GM12891 (cell line): ENCODE results near the gene SLC22A12.

Experiments used
- DNase-seq: peaks from one replicate; pipeline ENCODE4 v3.0.0; 2011; ENCODE audit warnings: low spot score; ENCODE audit not compliant: insufficient read length
- FAIRE-seq: peaks from 2 replicates; lab custom pipeline; 2011; peaks lifted over from hg19 to GRCh38; lab: Jason Lieb, UNC
- PAX5 ChIP-seq: IDR thresholded peaks from 2 replicates; pipeline ENCODE4 v1.6.1; 2011; ENCODE audit warnings: low read length, moderate library complexity, mild to moderate bottlenecking; ENCODE audit not compliant: insufficient read depth, severe bottlenecking
- POLR2A ChIP-seq: IDR thresholded peaks from 2 replicates; pipeline ENCODE4 v1.6.1; 2011; ENCODE audit warnings: low read depth, low read length, control low read depth
- POLR2AphosphoS5 ChIP-seq: IDR thresholded peaks from 2 replicates; pipeline ENCODE4 v1.6.1; 2011; ENCODE audit warnings: low read depth, low read length, control low read depth
- POU2F2 ChIP-seq: IDR thresholded peaks from 2 replicates; pipeline ENCODE4 v1.6.1; 2011; ENCODE audit warnings: low read depth, mild to moderate bottlenecking, control low read depth, low read length, moderate library complexity
- SPI1 ChIP-seq: IDR thresholded peaks from 2 replicates; pipeline ENCODE4 v1.6.1; 2011; ENCODE audit warnings: low read depth, low read length, control low read depth
- TAF1 ChIP-seq: IDR thresholded peaks from 2 replicates; pipeline ENCODE4 v1.6.1; 2011; ENCODE audit warnings: low read depth, low read length, control low read depth

SLC22A12 gene

DNA sequence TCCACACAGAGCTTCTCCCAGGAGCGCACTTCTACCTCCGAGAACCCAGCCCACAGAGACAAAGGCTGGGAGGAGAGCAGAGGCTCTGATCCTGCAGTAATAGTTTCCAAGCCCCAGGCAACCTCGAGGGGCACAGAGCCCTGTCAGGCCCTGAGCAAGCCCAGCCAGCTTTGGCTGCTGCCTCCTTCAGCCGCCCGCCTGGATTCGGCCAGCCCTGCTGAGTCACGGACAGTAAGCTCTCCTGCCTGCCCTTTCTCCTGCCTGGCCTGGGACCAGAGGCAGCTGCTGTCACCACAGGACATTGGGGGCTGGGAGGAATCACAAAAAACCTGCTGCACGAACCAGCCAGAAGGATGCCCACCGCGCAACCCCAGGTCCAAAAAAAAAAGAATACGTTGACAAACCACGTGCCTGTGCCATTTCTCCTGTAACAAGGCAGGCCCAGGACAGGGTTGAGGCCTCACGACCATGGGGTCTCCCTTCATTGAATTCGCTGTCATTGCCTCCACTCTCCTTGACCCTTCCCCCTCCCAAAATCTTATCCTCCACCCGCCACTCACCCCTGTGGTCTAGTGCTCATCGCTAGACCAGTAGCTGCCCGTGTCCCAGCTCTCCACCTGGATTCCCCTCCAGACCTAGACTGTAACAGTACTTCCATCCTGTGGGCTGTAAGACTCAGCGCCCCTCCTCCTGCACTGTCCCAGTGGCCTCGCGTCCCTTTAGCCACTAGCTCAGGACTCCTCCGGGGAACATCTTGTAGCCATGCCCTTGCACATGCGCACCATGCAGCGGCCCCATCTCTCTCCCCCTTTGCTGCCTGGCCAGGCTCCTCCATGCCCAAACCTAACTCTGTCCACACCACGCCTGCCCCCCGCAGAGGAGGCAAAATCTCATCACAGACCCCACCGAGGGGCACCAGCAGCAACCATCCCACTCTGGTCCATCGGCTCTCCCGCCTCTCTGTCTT is 7.4 kb upstream of the SLC22A12 start:
- FAIRE-seq (no peak), DNase-seq (no peak)

DNA sequence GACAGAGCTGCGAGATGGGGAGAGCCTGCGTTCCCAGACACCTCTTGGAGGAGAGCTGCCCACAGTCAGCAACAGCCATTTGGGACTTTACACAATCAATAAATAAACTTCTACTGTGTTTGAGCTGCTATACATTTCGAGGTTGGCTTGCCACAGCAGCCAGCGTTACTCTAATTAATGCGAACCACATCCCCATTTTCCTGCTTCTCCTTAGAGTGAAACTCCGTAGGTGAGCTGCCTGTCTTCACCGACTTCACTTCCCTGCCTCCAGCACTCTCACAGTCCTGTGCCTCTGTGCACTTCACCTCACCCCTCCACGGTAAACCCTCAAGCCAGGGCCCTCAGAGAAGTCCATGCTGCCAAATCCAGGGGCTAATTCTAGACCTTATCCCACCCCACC is 5.9 kb upstream of the SLC22A12 start:
- FAIRE-seq = no peak
- no peak for TF ChIP-seq POLR2A
- no peak for TF ChIP-seq TAF1
- TF ChIP-seq POLR2AphosphoS5 = no peak
- TF ChIP-seq PAX5 = no peak
- no peak for TF ChIP-seq POU2F2
- no peak for TF ChIP-seq SPI1
- DNase-seq = no peak

More for the DNA sequence above, 7.4 kb upstream of the SLC22A12 start:
- TF ChIP-seq TAF1 = no peak
- no peak for TF ChIP-seq POLR2A
- no peak for TF ChIP-seq POU2F2
- TF ChIP-seq SPI1 = no peak
- no peak for TF ChIP-seq POLR2AphosphoS5
- TF ChIP-seq PAX5 = no peak

DNA sequence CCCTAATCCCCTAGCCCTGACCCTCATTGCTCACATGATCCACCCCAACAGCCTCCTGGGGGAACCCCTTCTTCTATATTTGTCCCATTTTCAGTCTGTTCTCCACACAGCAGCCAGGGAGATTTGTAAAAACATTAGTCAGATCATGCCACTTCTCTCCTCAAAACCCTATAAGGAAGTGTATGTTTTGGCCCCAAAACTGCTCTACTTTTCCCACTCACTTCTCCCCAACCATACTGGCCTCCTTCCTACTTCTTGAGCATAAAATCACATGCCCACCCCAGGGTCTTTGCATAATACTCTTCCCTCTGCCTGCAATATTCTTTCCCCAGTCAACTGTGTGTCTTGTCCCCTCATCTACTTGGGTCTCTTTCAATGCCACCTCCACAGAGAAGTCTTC is 4.7 kb upstream of the SLC22A12 start:
- DNase-seq = no peak
- no peak for FAIRE-seq
- no peak for TF ChIP-seq SPI1
- no peak for TF ChIP-seq POLR2A
- TF ChIP-seq TAF1 = no peak
- TF ChIP-seq PAX5 = no peak
- no peak for TF ChIP-seq POU2F2
- TF ChIP-seq POLR2AphosphoS5 = no peak

DNA sequence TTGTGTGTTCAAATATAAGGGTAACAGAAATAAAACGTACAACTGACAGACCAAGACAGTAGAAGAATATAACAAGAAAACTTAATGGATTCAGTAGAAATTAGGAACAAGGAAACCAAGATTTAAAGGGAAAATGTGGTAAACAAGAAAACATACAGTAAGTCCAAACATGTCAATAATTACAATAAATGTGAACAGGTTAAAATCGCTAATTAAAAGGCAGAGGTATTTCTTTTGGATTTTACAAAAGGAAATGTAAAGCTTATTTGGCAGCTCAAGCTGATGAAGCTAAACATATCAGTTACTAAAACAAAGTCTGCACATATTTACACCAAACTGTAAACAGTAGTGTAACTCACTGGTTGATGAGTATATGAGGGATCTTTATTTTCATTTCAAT is 2.3 kb upstream of the SLC22A12 start:
- FAIRE-seq (no peak), DNase-seq (no peak)
- TF ChIP-seq SPI1 (no peak), TAF1 (no peak), POLR2A (no peak), POU2F2 (no peak), POLR2AphosphoS5 (no peak), PAX5 (no peak)

DNA sequence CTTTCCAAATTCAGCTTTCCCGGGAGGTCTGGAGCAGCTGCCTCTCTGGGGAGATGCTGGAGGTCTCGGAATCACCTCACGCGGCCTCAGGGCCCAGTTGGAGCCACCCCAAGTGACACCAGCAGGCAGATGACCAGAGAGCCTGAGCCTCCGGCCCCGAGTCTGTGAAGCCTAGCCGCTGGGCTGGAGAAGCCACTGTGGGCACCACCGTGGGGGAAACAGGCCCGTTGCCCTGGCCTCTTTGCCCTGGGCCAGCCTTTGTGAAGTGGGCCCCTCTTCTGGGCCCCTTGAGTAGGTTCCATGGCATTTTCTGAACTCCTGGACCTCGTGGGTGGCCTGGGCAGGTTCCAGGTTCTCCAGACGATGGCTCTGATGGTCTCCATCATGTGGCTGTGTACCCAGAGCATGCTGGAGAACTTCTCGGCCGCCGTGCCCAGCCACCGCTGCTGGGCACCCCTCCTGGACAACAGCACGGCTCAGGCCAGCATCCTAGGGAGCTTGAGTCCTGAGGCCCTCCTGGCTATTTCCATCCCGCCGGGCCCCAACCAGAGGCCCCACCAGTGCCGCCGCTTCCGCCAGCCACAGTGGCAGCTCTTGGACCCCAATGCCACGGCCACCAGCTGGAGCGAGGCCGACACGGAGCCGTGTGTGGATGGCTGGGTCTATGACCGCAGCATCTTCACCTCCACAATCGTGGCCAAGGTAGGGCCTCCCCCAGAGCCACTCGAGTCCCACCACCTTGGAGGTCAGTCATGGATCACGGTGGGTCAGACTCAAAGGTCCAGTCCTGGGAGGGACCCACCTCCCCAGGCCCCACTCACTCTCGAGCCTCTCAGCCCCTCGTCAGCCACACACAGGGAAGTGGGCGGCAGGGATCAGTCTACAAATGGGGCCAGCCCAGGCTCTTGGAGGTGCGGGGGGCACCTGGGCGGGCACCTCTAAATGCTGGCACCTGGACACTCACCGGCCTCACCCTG is 525 bp downstream of the SLC22A12 start:
- FAIRE-seq = no peak
- TF ChIP-seq PAX5 (no peak), POLR2A (no peak), POLR2AphosphoS5 (no peak), SPI1 (no peak), POU2F2 (no peak), TAF1 (no peak)
- DNase-seq = no peak

DNA sequence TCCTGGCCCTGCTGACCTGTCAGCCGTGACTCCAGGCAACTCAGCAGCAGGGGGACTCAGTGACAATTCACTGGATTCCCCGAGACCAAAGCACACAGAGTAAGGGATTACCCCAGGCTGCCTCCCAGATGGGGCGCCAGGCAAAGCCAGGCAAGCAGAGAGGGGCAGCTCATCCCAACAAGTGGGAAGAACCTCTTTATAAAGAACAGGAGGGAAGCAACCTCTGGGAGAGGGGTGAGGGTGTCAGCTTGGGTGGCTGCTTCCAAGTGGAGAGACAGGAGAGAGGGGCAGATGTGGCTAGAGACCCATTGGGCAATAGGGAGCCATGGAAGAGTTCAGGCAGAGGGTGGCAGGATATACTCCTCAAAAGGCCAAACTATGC is 1.2 kb downstream of the SLC22A12 start:
- no peak for FAIRE-seq
- no peak for TF ChIP-seq POU2F2
- DNase-seq = no peak

DNA sequence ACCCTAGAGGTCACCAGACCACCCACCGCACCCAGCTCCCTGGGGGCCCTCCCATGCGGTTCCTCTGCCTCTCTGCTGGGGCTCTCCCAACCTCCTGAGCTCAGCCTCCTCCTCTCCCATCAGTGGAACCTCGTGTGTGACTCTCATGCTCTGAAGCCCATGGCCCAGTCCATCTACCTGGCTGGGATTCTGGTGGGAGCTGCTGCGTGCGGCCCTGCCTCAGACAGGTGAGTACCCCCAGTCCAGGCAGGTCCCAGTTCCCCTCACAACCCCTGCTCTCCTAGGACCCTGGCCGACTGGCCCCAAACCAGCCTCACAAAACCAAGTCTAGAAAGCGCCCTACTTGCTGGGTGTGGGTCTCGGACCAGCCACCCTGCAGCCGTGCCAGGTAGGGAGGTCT is 1.6 kb downstream of the SLC22A12 start:
- FAIRE-seq (no peak), DNase-seq (no peak)
- no peak for TF ChIP-seq TAF1
- TF ChIP-seq POLR2AphosphoS5 = no peak
- TF ChIP-seq POLR2A = no peak
- TF ChIP-seq POU2F2 = no peak
- TF ChIP-seq SPI1 = no peak
- no peak for TF ChIP-seq PAX5

DNA sequence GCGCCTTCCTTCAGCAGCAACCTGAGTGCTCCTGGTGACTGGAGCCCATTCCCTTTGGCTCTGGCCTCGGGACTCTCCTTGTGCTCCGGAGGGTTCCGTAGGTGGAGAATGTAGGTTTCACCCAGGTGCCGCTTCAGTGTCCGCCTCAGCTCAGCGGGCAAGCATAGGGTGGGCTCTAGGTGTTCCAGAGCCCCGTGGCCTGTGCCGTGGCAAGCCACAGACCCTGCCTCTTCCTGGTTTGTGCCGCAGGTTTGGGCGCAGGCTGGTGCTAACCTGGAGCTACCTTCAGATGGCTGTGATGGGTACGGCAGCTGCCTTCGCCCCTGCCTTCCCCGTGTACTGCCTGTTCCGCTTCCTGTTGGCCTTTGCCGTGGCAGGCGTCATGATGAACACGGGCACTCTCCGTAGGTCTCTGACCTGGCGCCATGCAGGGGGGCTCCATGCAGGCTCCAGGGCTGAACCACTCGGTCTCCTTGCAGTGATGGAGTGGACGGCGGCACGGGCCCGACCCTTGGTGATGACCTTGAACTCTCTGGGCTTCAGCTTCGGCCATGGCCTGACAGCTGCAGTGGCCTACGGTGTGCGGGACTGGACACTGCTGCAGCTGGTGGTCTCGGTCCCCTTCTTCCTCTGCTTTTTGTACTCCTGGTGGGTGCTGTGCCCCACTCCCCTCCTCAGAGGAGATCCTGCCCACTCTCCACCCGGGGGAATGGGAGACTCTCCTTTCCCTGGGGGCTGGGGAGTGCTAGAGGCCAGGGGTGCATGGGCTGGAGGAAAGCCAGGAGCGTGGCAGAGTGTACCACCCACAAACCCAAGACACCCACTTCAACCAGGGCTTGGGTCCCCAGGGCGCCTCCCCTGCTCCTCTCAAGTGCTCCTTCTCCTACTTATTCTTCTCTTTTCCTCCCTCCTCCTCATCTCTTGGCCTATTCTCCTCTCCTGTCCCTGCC is 2.4 kb downstream of the SLC22A12 start:
- no peak for DNase-seq
- no peak for TF ChIP-seq PAX5
- no peak for TF ChIP-seq TAF1
- TF ChIP-seq SPI1 = no peak
- TF ChIP-seq POU2F2 = no peak
- TF ChIP-seq POLR2A = no peak
- no peak for TF ChIP-seq POLR2AphosphoS5
- no peak for FAIRE-seq
